Heart left ventricle (tissue), 16 donors: Measurements from ENCODE around the gene KIAA1217. TPM values are rescaled to one million over a fixed set of nuclear protein-coding genes. Genes with fewer than 3 reads are reported as not detected.

ENCODE experiments used
- ATAC-seq, 4 donors: fragments of 200-7000 bp; cut with Tn5 transposase; one replicate each; pipeline ENCODE4 v1.9.1; 2020 to 2022; ENCODE audit warnings: moderate library complexity in 4 of 4, mild to moderate bottlenecking in 3 of 4, moderate number of reproducible peaks in 1 of 4
- DNase-seq, 5 donors: peaks; one replicate each; pipeline ENCODE4 v3.0.0-alpha.2; 2020
- H3K27ac ChIP-seq, 12 donors: fragments of 200-600 bp; sonication (generic) in 4 of 12; one replicate each; pipeline versions ENCODE4 v1.5.0 to v1.8.0; 2016 to 2022; ENCODE audit warnings: mild to moderate bottlenecking in 2 of 12
- H3K27me3 ChIP-seq, 9 donors: fragments of 200-600 bp; sonication (generic) in 2 of 9; one replicate each; pipeline versions ENCODE4 v1.5.1 to v1.8.0; 2016 to 2022; ENCODE audit warnings: mild to moderate bottlenecking in 3 of 9
- H3K36me3 ChIP-seq, 9 donors: fragments of 200-600 bp; sonication (generic) in 2 of 9; one replicate each; pipeline versions ENCODE4 v1.5.0 to v1.8.0; 2018 to 2022; ENCODE audit warnings: mild to moderate bottlenecking in 2 of 9
- H3K4me1 ChIP-seq, 12 donors: fragments of 200-600 bp; sonication (generic) in 4 of 12; one replicate each; pipeline versions ENCODE4 v1.5.0 to v1.8.0; 2016 to 2022; ENCODE audit warnings: mild to moderate bottlenecking in 3 of 12
- H3K4me3 ChIP-seq, 12 donors: fragments of 200-600 bp; sonication (generic) in 4 of 12; one replicate each; pipeline versions ENCODE4 v1.5.0 to v1.8.0; 2017 to 2022; ENCODE audit warnings: mild to moderate bottlenecking in 9 of 12, moderate library complexity in 4 of 12
- H3K9me3 ChIP-seq, 12 donors: fragments of 200-600 bp; sonication (generic) in 4 of 12; one replicate each; pipeline versions ENCODE4 v1.5.0 to v1.8.0; 2016 to 2022; ENCODE audit warnings: mild to moderate bottlenecking in 1 of 12
- CTCF ChIP-seq, 12 donors: fragments of 200-600 bp; sonication (generic) in 4 of 12; IDR thresholded peaks; one replicate each; pipeline versions ENCODE4 v1.5.0 to v1.8.0; 2018 to 2022; ENCODE audit warnings: antibody characterized with exemption in 12 of 12, mild to moderate bottlenecking in 5 of 12
- POLR2A ChIP-seq, 2 donors: fragments of 450-650 bp; IDR thresholded peaks; one replicate each; pipeline ENCODE4 v1.6.1; 2017; ENCODE audit warnings: antibody characterized with exemption in 2 of 2, mild to moderate bottlenecking in 2 of 2, moderate library complexity in 2 of 2
- WGBS, 4 donors: extraction: QIAGEN DNeasy Blood & Tissue Kit in 2 of 4; methylation state at CpG; one replicate each; pipeline versions ENCODE4 v1.1.5 to v1.1.7; 2013 to 2018; 5-methylcytosine and 5-hydroxymethylcytosine counted together
- intact Hi-C, 10 donors: fragments of 100-400 bp; cut with DNase I; formaldehyde crosslinking; loops; one replicate each; pipeline versions ENCODE4 v1.11.1 to v1.14.2; 2022
- polyA plus RNA-seq, 2 donors: library from polyadenylated mRNA; stranded (reverse); fragments of 200-250 nt; gene quantifications; one replicate each; pipeline ENCODE4 v1.2.3, GENCODE V29; 2013
- total RNA-seq, 9 donors: library from RNA; depleted of rRNA in 2 of 9; stranded (reverse); fragments of >200 nt in 2 of 9; fragmentation: NEBNext Ultra II Directional in 3 of 9; extraction: Animal tissue kit (Norgen Biotek cat#: 25700) in 3 of 9; gene quantifications; one replicate each; pipeline versions ENCODE4 v1.1.0 to v1.2.4, GENCODE V29; 2016 to 2023
- donor health status: ischemic (EF 13 %, LVEDD 7.1; RV severe dilation, severe dysfunction).
- donor health status: healthy with polysubstance abuse.
- donor health status: DM: no; HTN: yes; CAD: no.
- donor health status: DM: no; HTN: no; CAD: no.
- donor health status: ischemic (EF 25% LVEDD 6.9; RV normal size, moderate dysfunction).
- donor health status: ischemic (EF 25% LVEDD 5.7; RV mildly dilated, moderate dysfunction).
- donor health status: healthy.
- donor health status: DM: yes; HTN: yes; CAD: no.
- donor health status: ischemic (EF 35%, LVEDD 5.7; RV mildly dilated, moderate dysfunction).
- donor health status: nonischemic (EF 11% LVEDD 7.7; RV severe dilation, severe dysfunction).
- donor health status: DM: yes; HTN: yes; CAD: no.
- donor health status: PGD.
- donor health status: ischemic (EF 29% LVEDD 5.4; RV normal size, mild dysfunction).
- donor health status: nonischemic (EF 23%, LVEDD 6.1; RV moderate dilation, normal function).

Gene KIAA1217
- total and polyA plus RNA-seq, 11 donors, result 12.7 to 66.7 (median 33.5) TPM

- H3K27ac ChIP-seq, result no peak overlapping the region
- no peak for TF ChIP-seq CTCF (IDR thresholded peaks at IDR 0.05)
- TF ChIP-seq POLR2A (IDR thresholded peaks at IDR 0.05), result no peak
- WGBS, 4 donors, result 69 to 73% (median 71%) methylated on average over 7 of the region's 7 CpGs
- DNase-seq (no peak), ATAC-seq (peak in 1 of 4 donors; percentile 23)
- H3K27me3 ChIP-seq, result no peaks in the 10 kb centered on the region
- peaks cover 0 to 10% (median 2%) of the 10 kb centered on the region in 12 donors for H3K4me1 ChIP-seq
- no peak overlapping the region for H3K4me3 ChIP-seq
- no peaks in the 10 kb centered on the region for H3K9me3 ChIP-seq
- peaks cover 0 to 82% (median 41%) of the 10 kb centered on the region in 9 donors for H3K36me3 ChIP-seq
- intact Hi-C loops, result loop anchor here in 9 of 10 donors (2.0 to 10.0 kb wide), 11 partner anchors 134 to 1361 kb away; no protein-coding TSS in a partner anchor
Observed at GRCh38 chr10:24518411-24518810, 309.5 kb downstream of the KIAA1217 start.

GRCh38 chr10:24518981-24519597 lies 310.2 kb downstream of the KIAA1217 start:
- DNase-seq (peak in 4 of 5 donors; percentile 46 to 69 (median 60)), ATAC-seq (peak; percentile 40 to 82 (median 66))
- Histone ChIP-seq H3K9me3 (no peaks in the 10 kb centered on the region), H3K4me3 (no peak overlapping the region), H3K36me3 (peaks cover 0 to 81% (median 43%) of the 10 kb centered on the region in 9 donors), H3K4me1 (peaks cover 0 to 10% (median 2%) of the 10 kb centered on the region in 12 donors), H3K27me3 (no peaks in the 10 kb centered on the region), H3K27ac (no peak overlapping the region)
- intact Hi-C loops, result loop anchor here in 9 of 10 donors (2.0 to 10.0 kb wide), 11 partner anchors 134 to 1362 kb away; no protein-coding TSS in a partner anchor
- WGBS, 4 donors, result 20 to 31% (median 24%) methylated on average over 15 of the region's 15 CpGs
- peak; percentile 62 to 84 (median 74) for TF ChIP-seq CTCF (IDR thresholded peaks at IDR 0.05)
- no peak for TF ChIP-seq POLR2A (IDR thresholded peaks at IDR 0.05)

GRCh38 chr10:24519950-24520349 lies 311.0 kb downstream of the KIAA1217 start:
- DNase-seq (no peak), ATAC-seq (no peak)
- Histone ChIP-seq H3K27me3 (no peaks in the 10 kb centered on the region), H3K4me1 (peaks cover 0 to 10% (median 2%) of the 10 kb centered on the region in 12 donors), H3K36me3 (peaks cover 0 to 83% (median 44%) of the 10 kb centered on the region in 9 donors), H3K4me3 (no peak overlapping the region), H3K9me3 (no peaks in the 10 kb centered on the region), H3K27ac (no peak overlapping the region)
- intact Hi-C loops, result loop anchor here (2.0 to 10.0 kb wide), 12 partner anchors 135 to 1363 kb away; no protein-coding TSS in a partner anchor
- TF ChIP-seq POLR2A (IDR thresholded peaks at IDR 0.05), result no peak
- TF ChIP-seq CTCF (IDR thresholded peaks at IDR 0.05), result no peak
- 75 to 86% (median 81%) methylated on average over 14 of the region's 14 CpGs for WGBS, 4 donors

DNA sequence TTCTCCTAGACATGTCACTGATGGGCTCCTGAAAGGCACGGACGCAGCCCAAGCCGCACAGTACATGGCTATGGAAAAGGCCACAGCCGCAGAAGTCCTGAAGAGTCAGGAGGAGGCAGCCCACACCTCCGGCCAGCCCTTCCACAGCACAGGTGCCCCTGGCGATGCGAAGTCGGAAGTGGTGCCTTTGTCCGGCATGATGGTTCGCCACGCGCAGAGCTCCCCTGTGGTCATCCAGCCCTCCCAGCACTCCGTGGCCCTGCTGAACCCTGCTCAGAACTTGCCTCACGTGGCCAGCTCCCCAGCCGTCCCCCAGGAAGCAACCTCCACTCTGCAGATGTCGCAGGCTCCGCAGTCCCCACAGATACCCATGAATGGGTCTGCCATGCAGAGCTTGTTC lies 315.4 kb downstream of the KIAA1217 start:
- Histone ChIP-seq H3K36me3 (peaks cover 0 to 93% (median 51%) of the 10 kb centered on the region in 9 donors), H3K27ac (no peak overlapping the region), H3K4me3 (no peak overlapping the region), H3K9me3 (no peaks in the 10 kb centered on the region), H3K27me3 (no peaks in the 10 kb centered on the region), H3K4me1 (peaks cover 0 to 22% (median 1%) of the 10 kb centered on the region in 12 donors)
- 92 to 100% (median 98%) methylated on average over 11 to 17 of the region's 17 CpGs for WGBS, 4 donors
- ATAC-seq (peak in 1 of 4 donors; percentile 14), DNase-seq (no peak)
- TF ChIP-seq POLR2A (IDR thresholded peaks at IDR 0.05) (no peak), CTCF (IDR thresholded peaks at IDR 0.05) (no peak)
- intact Hi-C loops, result loop anchor here in 1 of 10 donors (5.0 kb wide), 1 partner anchor 322 kb away; no protein-coding TSS in a partner anchor
